Mammary epithelial cell (primary cell): ENCODE data around the gene MAL.

Source experiments
- EZH2 ChIP-seq: IDR thresholded peaks from 2 replicates; pipeline ENCODE4 v1.6.1; 2012; ENCODE audit warnings: low read length, inconsistent platforms, borderline replicate concordance
- TF ChIP-seq, protein P1 (sequence below), 2 donors: IDR thresholded peaks in 1 of 2; conservative IDR thresholded peaks in 1 of 2; 2 replicates each; pipeline ENCODE4 v1.5.1; 2011 to 2012; ENCODE audit warnings: inconsistent platforms in 2 of 2, low read length in 2 of 2, mild to moderate bottlenecking in 2 of 2, control low read depth in 1 of 2, low read depth in 1 of 2; ENCODE audit not compliant: insufficient read depth in 1 of 2; ENCODE audit errors: extremely low read depth in 1 of 2

DNA sequence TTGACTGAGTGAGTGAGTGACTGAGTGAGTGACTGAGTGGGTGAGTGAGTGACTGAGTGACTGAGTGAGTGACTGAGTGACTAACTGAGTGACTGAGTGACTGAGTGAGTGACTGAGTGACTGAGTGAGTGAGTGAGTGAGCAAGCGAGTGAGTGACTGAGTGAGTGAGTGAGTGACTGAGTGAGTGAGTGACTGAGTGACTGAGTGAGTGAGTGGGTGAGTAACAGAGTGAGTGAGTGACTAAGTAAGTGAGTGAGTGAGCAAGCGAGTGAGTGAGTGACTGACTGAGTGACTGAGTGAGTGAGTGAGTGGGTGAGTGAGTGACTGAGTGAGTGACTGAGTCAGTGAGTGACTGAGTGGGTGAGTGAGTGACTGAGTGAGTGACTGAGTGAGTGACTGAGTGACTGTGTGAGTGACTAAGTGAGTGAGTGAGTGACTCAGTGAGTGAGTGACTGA, 11.9 kb downstream of the MAL start:
- TF ChIP-seq, protein P1, sequence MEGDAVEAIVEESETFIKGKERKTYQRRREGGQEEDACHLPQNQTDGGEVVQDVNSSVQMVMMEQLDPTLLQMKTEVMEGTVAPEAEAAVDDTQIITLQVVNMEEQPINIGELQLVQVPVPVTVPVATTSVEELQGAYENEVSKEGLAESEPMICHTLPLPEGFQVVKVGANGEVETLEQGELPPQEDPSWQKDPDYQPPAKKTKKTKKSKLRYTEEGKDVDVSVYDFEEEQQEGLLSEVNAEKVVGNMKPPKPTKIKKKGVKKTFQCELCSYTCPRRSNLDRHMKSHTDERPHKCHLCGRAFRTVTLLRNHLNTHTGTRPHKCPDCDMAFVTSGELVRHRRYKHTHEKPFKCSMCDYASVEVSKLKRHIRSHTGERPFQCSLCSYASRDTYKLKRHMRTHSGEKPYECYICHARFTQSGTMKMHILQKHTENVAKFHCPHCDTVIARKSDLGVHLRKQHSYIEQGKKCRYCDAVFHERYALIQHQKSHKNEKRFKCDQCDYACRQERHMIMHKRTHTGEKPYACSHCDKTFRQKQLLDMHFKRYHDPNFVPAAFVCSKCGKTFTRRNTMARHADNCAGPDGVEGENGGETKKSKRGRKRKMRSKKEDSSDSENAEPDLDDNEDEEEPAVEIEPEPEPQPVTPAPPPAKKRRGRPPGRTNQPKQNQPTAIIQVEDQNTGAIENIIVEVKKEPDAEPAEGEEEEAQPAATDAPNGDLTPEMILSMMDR (conservative IDR thresholded peaks at IDR 0.05 in 1 of 2, IDR thresholded peaks at IDR 0.05 in 1 of 2; ENCODE audit: extremely low read depth in 1 of 2, insufficient read depth in 1 of 2, low read depth in 1 of 2, low read length in 2 of 2), result no peak
- no peak for TF ChIP-seq EZH2
